GM21360 (cell line): ENCODE measurements around the gene ZBTB38.

Experiments used
- ATAC-seq: cut with Tn5 transposase; IDR thresholded peaks from one replicate; pipeline ENCODE4 v1.9.1; 2021; ENCODE audit warnings: mild to moderate bottlenecking, moderate library complexity; ENCODE audit not compliant: unreplicated experiment

ZBTB38 gene

DNA sequence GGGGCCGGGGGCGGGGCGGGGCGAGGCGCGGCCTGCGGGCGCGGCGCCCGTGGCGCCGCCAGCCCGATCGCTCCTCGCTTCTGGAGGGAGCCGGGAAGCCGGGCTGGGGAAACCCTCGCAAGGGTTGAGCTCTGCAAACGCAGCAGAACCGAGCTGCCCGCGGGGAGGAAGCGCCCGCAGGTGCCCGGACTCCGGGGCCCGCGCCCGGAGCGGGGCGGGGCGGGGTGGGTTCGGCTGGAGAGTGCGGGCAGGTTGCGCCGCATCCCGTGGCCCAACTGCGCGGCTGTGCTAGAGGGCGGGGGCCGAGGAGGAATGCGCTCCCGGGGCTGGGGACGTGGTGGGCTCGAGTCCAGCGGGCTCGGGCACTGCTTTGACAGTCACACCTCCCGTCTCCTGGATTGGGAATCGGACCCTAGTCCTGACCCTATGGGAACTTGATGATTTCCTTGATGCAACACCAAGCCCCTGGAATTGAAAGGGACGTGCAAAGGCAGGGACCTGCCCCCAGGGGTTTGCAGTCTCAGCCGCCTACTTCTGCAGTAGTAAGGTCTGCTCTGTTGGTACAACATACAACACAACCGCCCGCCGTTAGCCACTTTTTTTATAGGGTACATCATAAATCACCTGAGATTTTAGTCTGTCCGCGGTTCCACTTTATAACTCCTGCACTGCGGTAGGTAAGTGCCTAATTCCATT lies 34.3 kb downstream of the ZBTB38 start:
- ATAC-seq: peak; percentile 30

DNA sequence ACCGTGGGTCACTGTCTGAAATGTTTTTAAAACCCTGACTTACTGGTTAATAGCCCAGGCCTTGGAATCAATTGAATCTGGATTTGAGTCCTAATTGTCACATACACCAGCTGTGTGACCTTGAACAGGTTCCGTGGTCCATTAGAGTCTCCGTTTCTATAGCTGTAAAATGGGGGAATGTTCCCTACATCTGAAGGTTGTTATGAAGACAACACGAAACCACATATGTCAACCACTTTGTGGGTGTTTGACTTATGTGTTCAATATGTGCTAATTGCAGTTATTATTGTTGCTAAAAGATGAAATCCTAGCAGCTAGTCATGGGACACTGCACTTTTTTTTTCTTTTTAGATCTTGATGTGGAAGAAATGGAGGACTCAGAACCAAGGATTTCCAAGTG lies 35.3 kb downstream of the ZBTB38 start:
- ATAC-seq: no peak

DNA sequence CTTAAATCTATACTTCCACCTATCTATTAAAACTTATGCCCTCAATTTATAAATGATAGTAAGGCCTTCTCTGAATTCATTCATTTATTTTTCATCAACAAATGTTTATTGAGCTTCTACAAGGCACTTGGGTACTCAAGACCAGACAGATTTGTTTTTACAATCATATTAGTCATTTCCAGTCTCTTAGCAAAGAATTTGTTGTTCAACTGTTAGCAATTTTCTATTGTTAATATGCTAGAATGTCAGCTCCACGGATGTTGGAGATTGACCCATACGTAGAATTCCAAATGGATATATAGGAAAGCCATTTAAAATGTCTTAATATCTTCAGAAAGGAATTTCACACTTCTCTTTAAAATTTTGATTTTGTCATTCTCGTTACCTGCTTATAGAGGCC lies 36.7 kb downstream of the ZBTB38 start:
- no peak for ATAC-seq

DNA sequence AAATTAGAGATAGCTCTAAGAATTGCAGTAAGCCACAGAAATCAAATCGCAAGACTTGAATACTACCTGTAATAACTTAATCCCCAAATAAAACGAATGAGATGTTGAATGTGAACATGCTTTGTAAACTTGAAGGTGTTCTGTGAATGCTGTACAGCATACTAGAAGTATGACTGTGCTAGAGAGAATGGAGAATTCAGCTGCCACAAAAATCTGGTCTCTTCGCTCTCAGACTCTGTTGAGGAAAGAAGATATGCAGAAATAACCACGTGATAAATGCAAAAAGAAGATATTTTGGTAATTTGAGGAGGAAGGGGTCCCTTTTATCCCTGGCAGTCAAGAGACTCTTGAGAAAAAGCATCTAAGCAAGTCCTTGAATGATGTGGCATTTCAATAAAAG lies 37.3 kb downstream of the ZBTB38 start:
- no peak for ATAC-seq

DNA sequence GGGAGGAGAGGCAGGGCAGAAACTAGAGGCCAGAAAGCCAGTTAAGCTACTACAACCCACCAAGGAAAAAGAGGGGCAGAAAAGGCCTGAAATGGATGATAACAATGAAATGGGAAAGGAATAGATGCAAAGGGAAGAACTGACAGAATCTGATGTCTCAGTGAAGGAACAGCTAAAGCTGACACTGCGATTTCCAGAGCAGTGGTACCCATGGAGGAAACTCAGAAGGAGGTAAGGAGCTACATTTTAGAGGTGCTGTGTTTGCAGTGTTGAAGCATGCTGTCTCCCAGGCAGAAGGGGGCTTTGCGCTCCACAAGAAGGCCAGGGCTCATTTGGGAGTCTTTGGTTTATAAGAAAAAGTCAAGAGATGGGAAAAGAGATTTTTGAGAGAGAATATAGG lies 38.0 kb downstream of the ZBTB38 start:
- ATAC-seq: no peak

DNA sequence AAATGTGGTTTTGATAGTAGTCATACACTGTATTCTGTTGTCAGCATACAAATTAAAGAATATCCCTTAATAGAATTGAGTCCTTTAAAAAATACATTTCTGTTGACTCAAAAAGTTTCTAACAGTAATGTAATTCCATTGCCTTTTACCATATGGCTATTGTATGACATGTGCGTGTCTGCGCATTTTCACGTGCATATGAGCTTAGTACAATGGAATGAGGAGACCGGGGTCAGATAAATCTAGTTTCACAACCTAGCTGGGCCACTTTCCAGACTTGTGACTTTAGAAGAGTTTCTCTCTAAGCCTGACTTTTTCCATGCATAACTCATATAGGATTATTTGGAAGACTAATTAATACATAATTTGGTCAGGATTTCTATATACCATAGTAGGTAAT lies 38.7 kb downstream of the ZBTB38 start:
- ATAC-seq: no peak

DNA sequence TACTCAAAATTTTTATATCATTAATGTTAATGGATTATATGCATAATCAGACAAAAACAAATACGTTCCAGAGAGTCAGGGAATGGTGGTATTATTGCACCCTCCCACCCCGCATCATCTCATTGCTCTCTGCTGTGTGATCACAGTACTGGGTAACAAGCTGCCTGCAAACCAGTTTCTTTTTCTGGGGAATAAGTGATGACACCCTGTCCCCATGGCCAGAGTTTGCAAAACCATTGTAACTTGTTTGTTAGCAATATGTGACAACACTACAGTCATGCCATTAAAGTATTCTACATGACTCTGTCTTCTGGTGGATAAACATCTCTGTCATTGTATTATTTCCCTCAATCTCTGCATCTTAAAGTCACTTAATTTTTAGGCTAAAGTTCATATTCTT lies 39.5 kb downstream of the ZBTB38 start:
- ATAC-seq: no peak

DNA sequence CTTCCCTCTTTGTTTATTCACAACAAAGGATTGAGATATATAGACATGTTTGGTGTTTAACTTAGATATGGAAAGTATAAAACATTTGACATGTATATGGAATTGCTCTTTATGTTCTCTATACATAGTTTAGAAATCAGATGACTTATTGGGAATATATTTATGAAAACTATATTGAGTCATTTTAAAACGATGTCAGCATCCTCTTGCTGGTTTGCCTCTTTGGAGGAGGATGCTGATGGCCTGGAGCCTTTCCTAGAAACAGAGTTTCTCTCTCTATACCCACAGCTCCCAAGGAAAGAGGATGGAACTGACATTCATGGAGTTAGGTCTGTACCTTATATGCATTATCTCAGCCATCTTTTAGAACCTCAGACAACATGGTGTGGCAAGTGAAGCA lies 40.3 kb downstream of the ZBTB38 start:
- no peak for ATAC-seq

DNA sequence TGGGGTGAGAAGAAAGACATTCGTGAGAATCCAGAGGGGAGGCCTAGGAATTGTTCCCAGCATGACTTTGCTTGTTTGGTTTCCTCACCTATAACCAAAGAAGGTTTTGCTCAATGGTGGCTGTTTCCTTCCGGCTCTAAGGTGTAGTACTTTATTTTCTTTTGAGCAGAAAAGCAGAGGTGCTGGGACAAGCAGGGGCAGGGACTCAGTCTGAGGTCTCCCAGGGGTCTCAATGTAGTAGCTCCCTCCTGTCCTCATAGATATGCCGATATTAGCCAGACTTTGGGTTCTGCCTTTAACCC lies 41.6 kb downstream of the ZBTB38 start:
- no peak for ATAC-seq

DNA sequence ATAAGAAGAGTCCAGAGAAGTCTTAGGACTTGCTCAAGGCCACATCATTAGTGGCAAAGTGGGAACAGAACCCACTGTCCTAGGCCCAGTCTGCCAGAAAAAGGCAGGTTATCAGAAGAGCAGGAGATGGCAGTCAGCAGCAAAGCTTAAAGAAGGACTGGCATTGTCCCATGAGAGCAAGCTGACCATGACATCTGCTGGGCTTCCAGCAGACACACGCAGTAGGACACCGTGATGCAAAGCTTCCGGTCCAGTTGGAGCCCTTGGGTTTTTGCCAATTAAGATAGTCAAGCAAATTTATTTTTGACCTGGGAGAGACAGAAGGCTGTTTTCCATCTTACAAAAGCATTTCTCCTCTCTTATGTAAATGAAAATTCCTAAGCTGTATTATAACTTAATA lies 42.1 kb downstream of the ZBTB38 start:
- no peak for ATAC-seq

DNA sequence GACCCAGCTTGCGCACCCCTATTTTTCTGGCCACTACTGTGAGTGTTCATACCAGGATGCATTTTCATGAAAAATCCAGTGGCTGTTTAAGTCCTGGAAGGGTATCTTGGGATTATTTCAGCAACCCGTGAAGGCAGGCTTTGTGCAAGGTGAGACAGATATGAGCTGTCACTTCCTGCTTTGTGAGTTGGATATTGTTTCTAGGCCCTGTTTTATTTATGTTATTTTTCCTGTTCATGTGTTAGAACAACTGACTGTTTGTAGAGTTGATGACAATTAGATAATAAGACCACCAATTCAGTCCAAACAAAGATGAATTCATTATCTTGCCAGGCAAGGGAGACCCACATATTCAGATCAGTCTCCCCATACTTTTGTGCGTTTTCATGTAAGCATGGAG lies 42.5 kb downstream of the ZBTB38 start:
- no peak for ATAC-seq

DNA sequence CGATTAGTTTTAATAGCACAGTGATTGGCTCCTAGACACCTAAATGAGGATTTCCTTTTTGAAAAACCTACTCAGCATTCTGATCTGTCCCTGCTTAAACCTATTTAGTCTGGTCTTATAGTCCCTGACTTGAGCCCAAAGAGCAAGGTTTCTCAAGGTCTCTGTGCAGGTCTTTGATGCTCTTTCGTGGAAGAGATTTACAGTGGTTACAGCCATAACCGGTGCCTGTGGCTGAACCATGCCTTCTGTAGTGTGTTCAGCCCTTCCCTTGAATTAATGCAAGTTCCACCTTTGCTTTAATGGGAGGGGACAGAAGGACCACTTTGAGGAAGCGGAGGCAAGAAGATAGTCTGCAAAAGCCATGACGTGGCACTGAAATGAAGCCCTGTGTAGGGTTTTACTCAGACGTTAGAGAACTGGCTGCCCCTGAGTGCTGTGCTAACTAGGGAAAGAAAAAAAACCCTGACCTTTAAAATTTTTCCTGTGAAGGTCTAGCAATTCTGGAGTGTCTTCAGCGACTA lies 43.0 kb downstream of the ZBTB38 start:
- ATAC-seq: no peak

DNA sequence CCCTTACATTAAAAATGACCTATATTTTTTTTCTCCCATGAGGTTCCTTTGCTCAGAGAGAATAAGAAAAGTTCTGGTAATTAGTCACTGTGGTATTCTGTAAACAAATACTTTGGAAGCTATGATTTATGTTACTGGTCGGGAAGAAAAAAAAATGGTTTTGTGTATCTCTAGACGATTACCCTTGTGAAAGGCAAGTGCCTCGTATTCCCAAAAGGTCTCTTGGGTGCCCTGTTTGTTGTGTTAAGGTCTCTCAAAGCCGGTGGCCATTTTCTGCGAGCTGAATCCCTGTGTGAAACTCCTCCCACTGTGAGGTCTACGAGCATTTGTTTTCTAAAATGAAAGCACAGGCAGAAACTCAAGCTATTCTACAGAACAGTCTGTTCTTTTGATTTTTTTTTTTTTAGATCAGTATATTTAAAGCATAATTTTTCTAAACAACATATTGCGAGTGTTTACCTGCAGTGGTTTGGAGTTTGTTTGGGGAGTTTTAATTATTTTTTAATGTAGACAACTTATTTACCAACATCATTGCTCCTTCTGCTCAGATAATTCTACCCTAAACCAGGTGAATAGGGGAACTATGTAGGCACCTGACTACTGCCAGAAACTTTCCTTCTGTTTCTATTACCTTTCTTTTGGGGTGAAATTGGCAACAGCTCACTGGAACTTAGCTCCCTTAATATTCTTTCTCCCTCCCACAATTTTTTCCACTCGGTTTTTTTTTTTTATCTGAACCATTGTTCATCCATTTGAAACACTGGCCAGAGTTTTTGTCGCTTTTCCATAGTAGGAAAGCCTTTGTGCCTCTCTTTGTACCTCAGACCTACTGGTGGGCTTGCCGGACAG lies 44.0 kb downstream of the ZBTB38 start:
- ATAC-seq: no peak

DNA sequence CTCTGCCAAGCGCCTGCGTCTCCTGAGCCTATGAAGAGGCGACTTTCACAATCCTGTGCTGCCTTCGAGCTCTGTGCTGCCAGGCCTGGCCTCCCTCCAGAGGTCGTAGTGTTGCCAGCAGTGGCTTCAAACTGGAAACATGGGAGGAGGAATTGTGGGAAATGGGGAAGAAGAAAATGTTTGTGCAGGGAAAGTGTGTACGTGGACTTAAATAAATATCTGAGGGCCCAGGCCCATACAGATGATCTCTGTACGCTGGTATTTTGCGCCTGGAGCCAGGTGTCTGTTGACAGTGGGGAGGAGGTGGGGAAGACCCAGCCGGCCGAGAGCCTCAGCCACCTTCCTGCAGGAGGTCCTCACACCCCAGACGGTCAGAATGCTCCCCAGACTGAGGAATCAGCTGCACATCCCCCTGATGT lies 44.6 kb downstream of the ZBTB38 start:
- ATAC-seq: no peak

DNA sequence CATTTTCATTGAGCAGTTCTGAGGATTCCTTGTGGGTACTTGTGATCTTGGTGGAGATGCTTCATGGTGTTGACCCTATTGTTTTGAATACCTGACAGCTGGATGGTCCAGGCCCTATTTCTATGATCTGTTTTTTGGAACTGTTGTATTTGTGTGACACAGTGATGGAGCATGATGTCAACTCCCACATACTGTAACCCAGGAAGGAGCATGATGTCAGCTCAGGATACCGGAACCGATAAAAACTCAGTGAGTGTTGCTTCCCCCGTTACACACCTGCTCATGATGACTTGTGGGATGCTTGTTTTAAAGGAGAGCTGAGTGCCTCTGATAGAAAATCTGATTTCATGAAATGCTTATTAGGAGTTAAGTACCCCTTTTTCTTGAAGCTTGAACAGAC lies 45.1 kb downstream of the ZBTB38 start:
- ATAC-seq: no peak

DNA sequence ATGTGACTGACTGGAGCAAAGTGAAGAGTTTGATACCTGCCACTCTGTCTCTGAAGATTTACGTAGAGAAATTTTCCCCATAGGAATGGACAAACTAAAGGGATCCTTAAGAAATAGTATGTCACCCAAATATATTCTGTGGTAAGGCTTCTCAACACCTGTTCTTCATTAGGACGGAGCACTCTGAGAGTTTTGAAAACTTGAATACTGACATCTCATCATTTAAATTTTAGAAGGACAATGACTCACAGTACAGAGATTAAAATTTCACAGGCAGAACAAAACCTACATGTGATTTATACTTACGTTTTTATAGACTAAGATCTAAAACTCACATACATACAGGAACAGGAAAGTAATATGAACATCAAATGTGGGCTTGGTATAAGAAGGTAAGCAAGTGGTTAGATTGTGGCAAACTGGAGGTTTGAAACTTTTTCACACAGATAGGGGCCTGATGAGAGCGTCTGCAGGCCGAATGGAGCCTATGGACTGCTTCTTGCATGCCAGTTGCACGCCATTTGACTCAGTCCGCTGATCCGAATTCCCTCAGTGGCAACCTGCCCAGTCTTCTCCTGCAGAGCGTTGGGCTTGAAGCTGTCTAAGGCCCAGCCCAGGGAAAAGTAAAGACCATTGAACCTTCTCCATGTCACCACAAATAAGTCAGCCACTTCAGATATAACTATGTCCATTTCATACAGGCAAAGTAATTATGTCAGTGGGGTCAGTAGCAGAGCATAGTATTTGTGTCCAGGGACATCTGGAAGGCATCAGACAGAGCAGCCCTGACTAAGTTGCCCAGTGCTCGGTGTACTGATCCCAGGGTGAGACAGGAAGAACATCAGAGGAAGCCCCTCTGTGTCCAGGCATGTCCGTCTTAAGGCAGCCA lies 45.7 kb downstream of the ZBTB38 start:
- no peak for ATAC-seq

DNA sequence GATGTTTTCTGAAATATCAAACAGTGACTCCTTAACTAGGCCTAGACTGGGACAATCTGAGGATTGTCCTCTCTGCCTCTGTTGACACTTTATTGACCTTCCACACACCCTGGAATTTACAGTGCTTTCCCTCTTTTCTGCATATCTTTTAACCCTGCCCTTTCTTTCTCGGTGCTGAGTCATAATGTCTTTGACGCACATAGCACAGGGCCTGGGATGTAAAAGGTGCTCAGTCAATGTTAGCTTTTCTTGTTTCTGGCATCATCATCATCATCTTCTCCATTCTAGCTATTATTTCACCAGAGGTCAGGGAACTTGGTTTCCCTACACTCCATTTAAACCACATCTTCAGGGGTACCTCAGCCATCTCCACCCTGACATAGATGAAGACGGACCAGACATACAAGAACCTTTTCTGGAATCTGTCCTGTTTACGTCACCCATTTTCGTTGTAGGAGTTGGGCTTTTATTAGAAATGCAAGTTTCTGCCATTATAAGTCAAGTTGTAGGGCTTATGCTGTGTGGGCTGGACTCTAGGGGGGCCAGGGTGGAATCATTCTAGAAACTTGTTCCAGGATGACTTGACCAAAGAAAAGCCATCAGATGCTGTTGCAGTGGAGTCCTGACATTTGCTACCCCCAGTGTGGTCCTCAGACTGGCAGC lies 46.6 kb downstream of the ZBTB38 start:
- ATAC-seq: no peak

DNA sequence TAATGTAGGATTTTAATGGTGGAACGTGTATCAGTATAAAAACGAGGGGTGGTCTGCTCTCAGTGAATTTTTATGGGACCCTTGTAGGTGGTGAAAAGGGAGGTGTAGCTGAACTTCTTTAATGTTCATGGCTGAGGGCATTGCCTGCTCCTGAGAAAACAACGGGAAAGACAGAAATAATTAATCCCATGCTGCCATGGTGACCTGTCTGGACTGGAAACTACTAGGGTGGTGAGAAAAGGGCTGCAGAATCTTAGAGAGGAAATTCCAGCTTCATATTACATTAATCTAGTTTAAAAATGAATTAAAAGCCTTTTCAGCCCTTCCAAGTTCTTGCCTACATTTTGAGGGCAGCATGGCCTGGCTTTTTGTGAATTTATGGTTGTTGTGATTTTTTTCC lies 47.6 kb downstream of the ZBTB38 start:
- no peak for ATAC-seq
